Right lobe of liver (tissue), 6 donors: Measurements from ENCODE around the gene IRF4. TPM values are rescaled to one million over a fixed set of nuclear protein-coding genes. Genes with fewer than 3 reads are reported as not detected.

Source experiments
- ATAC-seq, 4 donors: fragments of 200-7000 bp; cut with Tn5 transposase; one replicate each; pipeline ENCODE4 v1.9.1; 2020; ENCODE audit warnings: mild to moderate bottlenecking in 4 of 4, moderate library complexity in 4 of 4
- DNase-seq, 3 donors: peaks; one replicate each; pipeline ENCODE4 v3.0.0-alpha.2; 2020
- H3K27ac ChIP-seq, 3 donors: fragments of 200-600 bp; one replicate each; pipeline ENCODE4 v1.8.0; 2022
- H3K27me3 ChIP-seq, 2 donors: fragments of 200-600 bp; one replicate each; pipeline ENCODE4 v1.8.0; 2022
- H3K36me3 ChIP-seq, 4 donors: fragments of 200-600 bp; sonication (generic) in 1 of 4; one replicate each; pipeline versions ENCODE4 v1.5.1 to v1.8.0; 2017 to 2022; ENCODE audit warnings: control low read depth in 1 of 4
- H3K4me1 ChIP-seq, 4 donors: fragments of 200-600 bp; sonication (generic) in 1 of 4; one replicate each; pipeline versions ENCODE4 v1.5.1 to v1.8.0; 2017 to 2022; ENCODE audit warnings: control low read depth in 1 of 4
- H3K4me3 ChIP-seq, 3 donors: fragments of 200-600 bp; one replicate each; pipeline ENCODE4 v1.8.0; 2022
- H3K9me3 ChIP-seq, 4 donors: fragments of 200-600 bp; sonication (generic) in 1 of 4; one replicate each; pipeline versions ENCODE4 v1.5.1 to v1.8.0; 2017 to 2022; ENCODE audit warnings: control low read depth in 1 of 4
- POLR2A ChIP-seq: fragments of 450-650 bp; IDR thresholded peaks from one replicate; pipeline ENCODE4 v1.6.1; 2017; ENCODE audit warnings: antibody characterized with exemption, mild to moderate bottlenecking
- WGBS: methylation state at CpG from one replicate; pipeline ENCODE4 v1.1.6; 2018; ENCODE audit warnings: low coverage, low lambda C conversion rate; ENCODE audit not compliant: insufficient coverage; ENCODE audit errors: missing lambda C conversion rate; 5-methylcytosine and 5-hydroxymethylcytosine counted together
- intact Hi-C, 2 donors: fragments of 100-400 bp; cut with DNase I; formaldehyde crosslinking; loops; one replicate each; pipeline versions ENCODE4 v1.11.2 to v1.14.1; 2022
- total RNA-seq, 6 experiments: library from RNA; depleted of rRNA in 2 of 6; stranded (reverse); fragments of >200 nt in 2 of 6; fragmentation: NEBNext Ultra II Directional in 3 of 6; extraction: Animal tissue kit (Norgen Biotek cat#: 25700) in 3 of 6; gene quantifications; one replicate each; pipeline versions ENCODE4 v1.1.0 to v1.2.4, GENCODE V29; 2016 to 2023
- TF ChIP-seq, protein P1 (sequence below), 4 donors: fragments of 200-600 bp in 3 of 4; fragments of 450-650 bp in 1 of 4; IDR thresholded peaks; one replicate each; pipeline versions ENCODE4 v1.5.1 to v1.8.0; 2016 to 2022; ENCODE audit warnings: antibody characterized with exemption in 4 of 4, mild to moderate bottlenecking in 2 of 4
- donor health status: DM: no; HTN: yes; CAD: no.
- donor health status: DM: no; HTN: no; CAD: no.
- donor health status: DM: no; HTN: no; CAD: no.
- donor health status: DM: no; HTN: yes; CAD: no.
- donor health status: DM: no; HTN: yes; CAD: no.

Gene IRF4
- total RNA-seq, 6 experiments from 2014 or later = 0.24 to 5.0 (median 1.6) TPM

DNA sequence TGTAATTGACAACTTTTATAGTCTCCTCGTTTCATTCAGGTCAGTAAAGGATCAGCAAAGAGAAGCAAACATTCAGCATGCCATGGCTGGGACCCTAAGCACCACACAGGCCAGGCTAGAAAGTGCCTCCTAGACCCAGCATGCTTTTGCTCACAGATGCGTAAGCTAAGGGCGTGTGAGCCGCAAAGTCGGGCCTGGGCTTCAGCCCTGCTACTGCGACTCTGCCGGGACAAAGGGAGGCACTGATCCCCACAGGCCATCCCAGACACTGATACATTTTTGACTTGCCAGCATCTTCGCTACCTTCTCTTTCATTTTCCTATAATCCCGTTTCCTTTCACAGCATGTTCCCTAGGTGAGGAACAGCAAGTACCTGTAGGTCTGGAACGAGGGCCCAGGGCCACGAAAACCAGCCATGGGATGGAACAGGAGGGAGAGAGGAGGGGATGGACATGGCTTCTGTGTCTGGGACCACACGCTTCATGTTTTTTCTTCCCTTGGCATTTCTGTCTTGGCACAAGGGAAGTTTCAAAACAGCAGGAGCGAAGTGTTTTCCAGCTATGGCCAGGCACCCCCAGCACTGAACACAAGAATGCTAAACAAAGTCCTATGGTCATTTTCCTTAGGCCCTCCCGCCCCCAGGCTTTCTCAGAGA is 42.6 kb downstream of the IRF4 start:
- ATAC-seq (no peak), DNase-seq (no peak)
- no peak overlapping the region for H3K27ac ChIP-seq
- no peaks in the 10 kb centered on the region for H3K4me1 ChIP-seq
- H3K27me3 ChIP-seq = no peaks in the 10 kb centered on the region
- no peak for TF ChIP-seq POLR2A
- TF ChIP-seq, protein P1, sequence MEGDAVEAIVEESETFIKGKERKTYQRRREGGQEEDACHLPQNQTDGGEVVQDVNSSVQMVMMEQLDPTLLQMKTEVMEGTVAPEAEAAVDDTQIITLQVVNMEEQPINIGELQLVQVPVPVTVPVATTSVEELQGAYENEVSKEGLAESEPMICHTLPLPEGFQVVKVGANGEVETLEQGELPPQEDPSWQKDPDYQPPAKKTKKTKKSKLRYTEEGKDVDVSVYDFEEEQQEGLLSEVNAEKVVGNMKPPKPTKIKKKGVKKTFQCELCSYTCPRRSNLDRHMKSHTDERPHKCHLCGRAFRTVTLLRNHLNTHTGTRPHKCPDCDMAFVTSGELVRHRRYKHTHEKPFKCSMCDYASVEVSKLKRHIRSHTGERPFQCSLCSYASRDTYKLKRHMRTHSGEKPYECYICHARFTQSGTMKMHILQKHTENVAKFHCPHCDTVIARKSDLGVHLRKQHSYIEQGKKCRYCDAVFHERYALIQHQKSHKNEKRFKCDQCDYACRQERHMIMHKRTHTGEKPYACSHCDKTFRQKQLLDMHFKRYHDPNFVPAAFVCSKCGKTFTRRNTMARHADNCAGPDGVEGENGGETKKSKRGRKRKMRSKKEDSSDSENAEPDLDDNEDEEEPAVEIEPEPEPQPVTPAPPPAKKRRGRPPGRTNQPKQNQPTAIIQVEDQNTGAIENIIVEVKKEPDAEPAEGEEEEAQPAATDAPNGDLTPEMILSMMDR (IDR thresholded peaks at IDR 0.05) = no peak
- no peaks in the 10 kb centered on the region for H3K9me3 ChIP-seq
- H3K4me3 ChIP-seq = no peak overlapping the region
- 69% methylated on average over 6 of the region's 14 CpGs for WGBS
- intact Hi-C loops = no loop called here
- H3K36me3 ChIP-seq = no peaks in the 10 kb centered on the region

DNA sequence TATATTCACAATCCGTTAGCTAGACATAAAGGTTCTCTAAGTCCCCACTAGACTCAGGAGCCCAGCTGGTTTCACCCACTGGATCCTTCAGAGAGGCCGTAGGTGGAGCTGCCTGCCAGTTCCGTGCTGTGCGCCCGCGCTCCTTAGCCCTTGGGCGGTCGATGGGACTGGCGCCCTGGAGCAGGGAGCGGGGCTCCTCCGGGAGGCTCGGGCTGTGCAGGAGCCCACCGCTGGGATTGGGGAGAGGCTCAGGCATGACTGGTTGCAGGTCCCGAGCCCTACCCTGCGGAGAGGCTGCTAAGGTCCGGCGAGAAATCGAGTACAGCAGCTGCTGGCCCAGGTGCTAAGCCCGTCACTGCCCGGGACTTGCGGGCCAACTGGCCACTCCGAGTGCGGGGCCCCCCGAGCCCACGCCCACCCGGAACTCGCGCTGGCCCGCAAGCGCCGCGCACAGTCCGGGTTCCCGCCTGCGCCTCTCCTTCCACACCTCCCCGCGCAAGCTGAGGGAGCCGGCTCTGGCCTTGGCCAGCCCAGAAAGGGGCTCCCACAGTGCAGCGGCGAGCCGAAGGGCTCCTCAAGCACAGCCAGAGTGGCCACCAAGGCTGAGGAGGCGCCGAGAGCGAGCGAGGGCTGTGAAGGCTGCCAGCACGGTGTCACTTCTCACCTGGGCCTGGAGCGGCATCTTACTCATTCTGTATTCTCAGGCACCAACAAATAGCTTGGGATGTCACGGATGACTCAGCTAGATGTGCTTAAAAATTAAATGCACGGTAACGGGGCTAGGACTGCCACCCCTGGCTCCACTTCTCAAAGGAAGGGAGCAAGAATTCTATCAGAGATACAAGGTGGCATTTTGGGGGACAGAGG is 44.1 kb downstream of the IRF4 start:
- ATAC-seq (peak in 1 of 4 donors; percentile 36), DNase-seq (no peak)
- Histone ChIP-seq H3K4me3 (no peak overlapping the region), H3K9me3 (no peaks in the 10 kb centered on the region), H3K27me3 (no peaks in the 10 kb centered on the region), H3K4me1 (no peaks in the 10 kb centered on the region), H3K27ac (no peak overlapping the region), H3K36me3 (no peaks in the 10 kb centered on the region)
- intact Hi-C loops = no loop called here
- 92% methylated on average over 20 of the region's 50 CpGs for WGBS
- TF ChIP-seq POLR2A = no peak
- TF ChIP-seq, protein P1 (IDR thresholded peaks at IDR 0.05) = no peak

DNA sequence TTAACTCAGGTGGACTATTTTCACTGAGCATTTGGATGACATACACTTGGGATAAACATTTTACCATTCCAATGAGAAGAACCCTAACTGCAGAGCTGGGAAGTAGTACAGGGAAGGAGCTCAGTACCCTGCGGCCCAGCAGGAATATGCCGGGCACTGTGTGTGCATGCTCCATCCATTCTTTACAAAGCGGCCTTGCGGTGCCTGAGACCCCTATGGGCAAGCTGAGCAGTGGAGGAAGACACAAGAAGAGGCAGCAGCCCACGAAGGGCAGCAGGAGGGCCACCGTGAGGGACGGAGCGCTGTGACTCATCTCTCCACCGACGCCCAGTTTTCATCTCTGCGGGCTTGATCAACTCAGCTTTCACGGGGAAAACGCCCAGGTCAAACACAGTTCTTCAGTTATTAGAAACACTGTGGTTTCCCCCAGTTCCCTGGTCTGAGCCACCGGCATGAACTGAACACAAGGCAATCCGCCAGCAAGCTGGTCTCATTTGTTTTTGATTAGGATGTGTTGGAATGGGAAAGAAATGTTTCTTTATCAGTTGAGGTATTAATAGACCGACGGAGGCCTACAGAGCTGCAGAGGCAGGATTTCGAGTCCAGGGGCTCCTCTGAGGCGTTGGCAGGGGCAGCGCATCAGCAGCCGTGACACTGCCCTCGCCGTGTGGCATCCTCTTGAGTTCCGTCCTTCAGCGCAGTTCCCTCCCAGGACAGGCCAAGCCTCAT is 44.9 kb downstream of the IRF4 start:
- H3K4me3 ChIP-seq = no peak overlapping the region
- DNase-seq = no peak
- no peaks in the 10 kb centered on the region for H3K4me1 ChIP-seq
- H3K27ac ChIP-seq = no peak overlapping the region
- H3K36me3 ChIP-seq = no peaks in the 10 kb centered on the region
- intact Hi-C loops = no loop called here
- 71% methylated on average over 7 of the region's 25 CpGs for WGBS
- H3K9me3 ChIP-seq = no peaks in the 10 kb centered on the region
- no peak for ATAC-seq
- no peaks in the 10 kb centered on the region for H3K27me3 ChIP-seq
- TF ChIP-seq, protein P1 (IDR thresholded peaks at IDR 0.05) = no peak
- no peak for TF ChIP-seq POLR2A

DNA sequence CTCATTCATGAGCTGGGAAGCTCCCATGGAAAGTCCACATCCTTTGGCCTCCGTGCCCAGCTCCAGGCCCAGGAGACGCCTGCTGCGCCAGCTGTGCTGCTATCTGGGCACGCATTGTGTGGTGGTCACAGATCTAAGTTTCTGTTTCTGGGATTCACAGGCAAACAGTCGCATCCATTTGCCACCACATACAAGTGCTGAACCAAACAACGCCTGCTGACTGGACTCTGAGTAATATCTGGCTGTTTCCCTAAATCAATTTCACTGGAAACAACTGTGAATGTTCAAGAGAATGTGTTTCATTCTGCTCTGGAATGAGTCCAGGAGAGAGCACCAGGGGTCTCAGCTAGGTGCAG is 45.5 kb downstream of the IRF4 start:
- ATAC-seq = no peak

More for the DNA sequence above, 45.5 kb downstream of the IRF4 start:
- no peak for DNase-seq
- Histone ChIP-seq H3K27ac (no peak overlapping the region), H3K4me3 (no peak overlapping the region), H3K9me3 (no peaks in the 10 kb centered on the region), H3K4me1 (no peaks in the 10 kb centered on the region), H3K27me3 (no peaks in the 10 kb centered on the region), H3K36me3 (no peaks in the 10 kb centered on the region)
- TF ChIP-seq POLR2A = no peak
- TF ChIP-seq, protein P1 (IDR thresholded peaks at IDR 0.05) = no peak
- WGBS = 85% methylated on average over 4 of the region's 6 CpGs
- intact Hi-C loops = no loop called here
